Measurements from ENCODE around the gene NR1D2. TPM values are rescaled to one million over a fixed set of nuclear protein-coding genes. Genes with fewer than 3 reads are reported as not detected.

NR1D2 gene
- total and polyA plus RNA-seq, 8 donors, result 5.5 to 105 (median 19.8) TPM

GRCh38 chr3:23926736-23927135, 18.4 kb upstream of the NR1D2 start:
- peaks cover 0 to 12% (median 10%) of the 10 kb centered on the region in 4 donors for H3K36me3 ChIP-seq
- 75 to 90% (median 86%) methylated on average over 3 of the region's 3 CpGs for WGBS, 5 donors
- H3K4me1 ChIP-seq, result no peaks in the 10 kb centered on the region
- H3K9me3 ChIP-seq, result no peaks in the 10 kb centered on the region
- no peak for TF ChIP-seq POLR2A (IDR thresholded peaks at IDR 0.05)
- no peak for TF ChIP-seq CTCF (IDR thresholded peaks at IDR 0.05)
- TF ChIP-seq EP300 (IDR thresholded peaks at IDR 0.05), result no peak
- no peak for TF ChIP-seq POLR2AphosphoS5 (IDR thresholded peaks at IDR 0.05)
- no peak overlapping the region for H3K27ac ChIP-seq
- intact Hi-C loops (cut with DNase I; ENCODE audit: low total_unique reads), result no loop called here
- H3K4me3 ChIP-seq, result no peak overlapping the region
- H3K27me3 ChIP-seq, result no peaks in the 10 kb centered on the region
- DNase-seq, result no peak

DNA sequence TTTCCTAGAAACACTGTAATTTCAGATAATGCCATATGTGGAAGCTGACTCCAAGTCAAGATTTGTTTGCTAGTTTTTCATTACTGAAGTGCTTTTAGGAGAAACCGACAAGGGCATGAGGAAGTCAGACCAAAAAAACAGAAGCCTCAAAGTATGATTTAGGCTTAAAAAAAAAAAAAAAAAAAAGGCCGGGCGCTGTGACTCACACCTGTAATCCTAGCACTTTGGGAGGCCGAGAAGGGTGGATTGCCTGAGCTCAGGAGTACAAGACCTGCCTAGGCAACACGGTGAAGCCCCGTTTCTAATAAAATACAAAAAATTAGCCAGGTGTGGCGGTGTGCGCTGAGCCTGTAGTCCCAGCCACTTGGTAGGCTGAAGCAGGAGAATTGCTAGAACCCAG, 16.6 kb upstream of the NR1D2 start:
- no peaks in the 10 kb centered on the region for H3K9me3 ChIP-seq
- no peaks in the 10 kb centered on the region for H3K36me3 ChIP-seq
- 44 to 58% (median 50%) methylated on average over 8 of the region's 8 CpGs for WGBS, 5 donors
- DNase-seq, result no peak
- no peak overlapping the region for H3K27ac ChIP-seq
- H3K27me3 ChIP-seq, result no peaks in the 10 kb centered on the region
- TF ChIP-seq CTCF (IDR thresholded peaks at IDR 0.05), result no peak
- TF ChIP-seq POLR2AphosphoS5 (IDR thresholded peaks at IDR 0.05), result no peak
- no peak for TF ChIP-seq EP300 (IDR thresholded peaks at IDR 0.05)
- TF ChIP-seq POLR2A (IDR thresholded peaks at IDR 0.05), result no peak
- intact Hi-C loops (cut with DNase I; ENCODE audit: low total_unique reads), result no loop called here
- no peaks in the 10 kb centered on the region for H3K4me1 ChIP-seq
- H3K4me3 ChIP-seq, result no peak overlapping the region

- no peaks in the 10 kb centered on the region for H3K9me3 ChIP-seq
- no peaks in the 10 kb centered on the region for H3K27me3 ChIP-seq
- intact Hi-C loops (cut with DNase I; ENCODE audit: low total_unique reads), result no loop called here
- 67 to 82% (median 80%) methylated on average over 3 of the region's 3 CpGs for WGBS, 5 donors
- H3K36me3 ChIP-seq, result no peaks in the 10 kb centered on the region
- no peak overlapping the region for H3K4me3 ChIP-seq
- no peak for TF ChIP-seq POLR2A (IDR thresholded peaks at IDR 0.05)
- no peak for TF ChIP-seq POLR2AphosphoS5 (IDR thresholded peaks at IDR 0.05)
- no peak for TF ChIP-seq CTCF (IDR thresholded peaks at IDR 0.05)
- no peak for TF ChIP-seq EP300 (IDR thresholded peaks at IDR 0.05)
- no peak for DNase-seq
- H3K4me1 ChIP-seq, result no peaks in the 10 kb centered on the region
- H3K27ac ChIP-seq, result no peak overlapping the region
Observed at GRCh38 chr3:23931597-23931996, 13.5 kb upstream of the NR1D2 start.

DNA sequence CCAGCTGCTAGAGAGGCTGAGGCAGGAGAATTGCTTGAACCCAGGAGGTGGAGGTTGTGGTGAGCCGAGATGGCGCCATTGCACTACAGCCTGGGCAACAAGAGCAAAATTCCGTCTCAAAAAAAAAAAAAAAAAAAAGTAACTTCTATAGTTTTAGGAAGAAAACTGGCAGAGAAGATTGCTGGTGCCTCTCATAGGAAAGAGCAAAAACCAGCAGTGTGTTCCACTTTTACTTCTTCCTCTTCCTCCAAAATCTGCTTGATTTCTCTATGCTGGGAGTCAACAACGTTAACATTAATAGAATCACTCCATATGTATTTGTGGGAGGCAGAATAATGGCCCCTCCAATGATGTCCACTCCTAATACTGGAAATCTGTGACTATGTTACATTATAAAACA, 12.5 kb upstream of the NR1D2 start:
- intact Hi-C loops (cut with DNase I; ENCODE audit: low total_unique reads), result no loop called here
- TF ChIP-seq EP300 (IDR thresholded peaks at IDR 0.05) (no peak), POLR2AphosphoS5 (IDR thresholded peaks at IDR 0.05) (no peak), POLR2A (IDR thresholded peaks at IDR 0.05) (no peak), CTCF (IDR thresholded peaks at IDR 0.05) (no peak)
- no peaks in the 10 kb centered on the region for H3K9me3 ChIP-seq
- 79 to 95% (median 86%) methylated on average over 4 of the region's 4 CpGs for WGBS, 5 donors
- DNase-seq, result no peak
- H3K27me3 ChIP-seq, result no peaks in the 10 kb centered on the region
- H3K27ac ChIP-seq, result no peak overlapping the region
- no peaks in the 10 kb centered on the region for H3K4me1 ChIP-seq
- H3K4me3 ChIP-seq, result no peak overlapping the region
- no peaks in the 10 kb centered on the region for H3K36me3 ChIP-seq

Measured in stomach (tissue), 9 donors.